WTC11 (cell line): Measurements from ENCODE around the gene SIPA1L3. TPM values are rescaled to one million over a fixed set of nuclear protein-coding genes. Genes with fewer than 3 reads are reported as not detected.

Experiments
- ATAC-seq: fragments of 200-7000 bp; cut with Tn5 transposase; 2 replicates; pipeline ENCODE4 v1.10.0; 2021; ENCODE audit warnings: mild to moderate bottlenecking, moderate library complexity
- CTCF ChIA-PET: fragments of 300-600 bp; sonication (Branson Sonifier 250); formaldehyde crosslinking; loops from one replicate; lab custom pipeline; 2021; ENCODE audit warnings: antibody characterized with exemption; lab: Charles Lee
- POLR2A ChIA-PET: fragments of 350-600 bp; sonication (Branson Sonifier 250); formaldehyde crosslinking; loops from one replicate; lab custom pipeline; 2021; ENCODE audit warnings: antibody characterized with exemption; lab: Charles Lee
- DNase-seq: peaks from one replicate; pipeline ENCODE4 v3.0.0; 2021; ENCODE audit warnings: low spot score
- H3K27ac Mint-ChIP-seq: 2 replicates; pipeline ENCODE4 v1.8.0; 2021; ENCODE audit warnings: mixed read lengths
- H3K27me3 Mint-ChIP-seq: 2 replicates; pipeline ENCODE4 v1.8.0; 2021; ENCODE audit warnings: low read depth, mild to moderate bottlenecking, moderate library complexity, mixed read lengths
- H3K36me3 Mint-ChIP-seq: 2 replicates; pipeline ENCODE4 v1.8.0; 2021; ENCODE audit warnings: mixed read lengths
- H3K4me1 Mint-ChIP-seq: 2 replicates; pipeline ENCODE4 v1.8.0; 2022; ENCODE audit warnings: mixed read lengths
- H3K4me3 Mint-ChIP-seq: 2 replicates; pipeline ENCODE4 v1.8.0; 2021; ENCODE audit warnings: mild to moderate bottlenecking, moderate library complexity, mixed read lengths
- H3K9me3 Mint-ChIP-seq: 2 replicates; pipeline ENCODE4 v1.8.0; 2021; ENCODE audit warnings: mixed read lengths
- ATF6 ChIP-seq: sonication (generic); formaldehyde crosslinking; IDR thresholded peaks from 2 replicates; pipeline ENCODE4 v1.8.1; 2023; ENCODE audit warnings: mild to moderate bottlenecking, missing genetic modification reagents
- CBFB ChIP-seq: sonication (generic); formaldehyde crosslinking; IDR thresholded peaks from 2 replicates; pipeline ENCODE4 v1.8.1; 2022; ENCODE audit warnings: mild to moderate bottlenecking, low read depth, missing genetic modification reagents
- E2F1 ChIP-seq: sonication (generic); formaldehyde crosslinking; IDR thresholded peaks from 2 replicates; pipeline ENCODE4 v1.8.0; 2022; ENCODE audit warnings: mild to moderate bottlenecking, missing genetic modification reagents
- ELF4 ChIP-seq: sonication (generic); formaldehyde crosslinking; IDR thresholded peaks from 2 replicates; pipeline ENCODE4 v1.8.1; 2022; ENCODE audit warnings: low read depth, mild to moderate bottlenecking, moderate library complexity, missing genetic modification reagents
- IRF1 ChIP-seq: sonication (generic); formaldehyde crosslinking; IDR thresholded peaks from 2 replicates; pipeline ENCODE4 v1.8.0; 2023; ENCODE audit warnings: missing genetic modification reagents
- JAZF1 ChIP-seq: fragments of 250-450 bp; sonication (Bioruptor Pico); IDR thresholded peaks from 2 replicates; pipeline ENCODE4 v1.9.0; 2021; ENCODE audit warnings: moderate library complexity, mild to moderate bottlenecking, inconsistent platforms
- JUN ChIP-seq: sonication (generic); formaldehyde crosslinking; IDR thresholded peaks from 2 replicates; pipeline ENCODE4 v1.8.0; 2023; ENCODE audit warnings: mild to moderate bottlenecking, missing genetic modification reagents
- KAT7 ChIP-seq: sonication (generic); formaldehyde crosslinking; IDR thresholded peaks from 2 replicates; pipeline ENCODE4 v1.8.1; 2023; ENCODE audit warnings: missing genetic modification reagents, mild to moderate bottlenecking, borderline replicate concordance
- MAX ChIP-seq: sonication (generic); formaldehyde crosslinking; IDR thresholded peaks from 2 replicates; pipeline ENCODE4 v1.8.0; 2022; ENCODE audit warnings: mild to moderate bottlenecking, missing genetic modification reagents
- NFYB ChIP-seq: sonication (generic); formaldehyde crosslinking; conservative IDR thresholded peaks from 2 replicates; pipeline ENCODE4 v1.8.0; 2022; ENCODE audit warnings: low read depth, missing genetic modification reagents
- NR2C2 ChIP-seq: sonication (generic); formaldehyde crosslinking; IDR thresholded peaks from 2 replicates; pipeline ENCODE4 v1.8.0; 2022; ENCODE audit warnings: mild to moderate bottlenecking, missing genetic modification reagents
- RORB ChIP-seq: fragments of 250-450 bp; sonication (Bioruptor Pico); IDR thresholded peaks from 2 replicates; pipeline ENCODE4 v1.9.0; 2021; ENCODE audit warnings: mild to moderate bottlenecking
- SP1 ChIP-seq: sonication (generic); formaldehyde crosslinking; conservative IDR thresholded peaks from 2 replicates; pipeline ENCODE4 v1.8.1; 2022; ENCODE audit warnings: missing genetic modification reagents
- TCF7 ChIP-seq: sonication (generic); formaldehyde crosslinking; IDR thresholded peaks from 2 replicates; pipeline ENCODE4 v1.8.0; 2022; ENCODE audit warnings: mild to moderate bottlenecking, low read depth, missing genetic modification reagents, moderate library complexity
- USF1 ChIP-seq: sonication (generic); formaldehyde crosslinking; IDR thresholded peaks from 2 replicates; pipeline ENCODE4 v1.8.0; 2022; ENCODE audit warnings: mild to moderate bottlenecking, missing genetic modification reagents
- ZNF121 ChIP-seq: sonication (generic); formaldehyde crosslinking; IDR thresholded peaks from 2 replicates; pipeline ENCODE4 v1.8.0; 2023; ENCODE audit warnings: missing genetic modification reagents
- ZNF138 ChIP-seq: sonication (generic); formaldehyde crosslinking; conservative IDR thresholded peaks from 2 replicates; pipeline ENCODE4 v1.8.1; 2022; ENCODE audit warnings: mild to moderate bottlenecking, moderate library complexity, missing genetic modification reagents
- ZNF232 ChIP-seq: sonication (generic); formaldehyde crosslinking; IDR thresholded peaks from 2 replicates; pipeline ENCODE4 v1.8.0; 2022; ENCODE audit warnings: mild to moderate bottlenecking, missing genetic modification reagents
- ZNF263 ChIP-seq: sonication (generic); formaldehyde crosslinking; IDR thresholded peaks from 2 replicates; pipeline ENCODE4 v1.8.1; 2022; ENCODE audit warnings: low read depth, mild to moderate bottlenecking, moderate library complexity, missing genetic modification reagents
- ZNF317 ChIP-seq: sonication (generic); formaldehyde crosslinking; IDR thresholded peaks from 2 replicates; pipeline ENCODE4 v1.8.1; 2023; ENCODE audit warnings: low read depth, mild to moderate bottlenecking, moderate library complexity, missing genetic modification reagents, borderline replicate concordance
- ZNF512 ChIP-seq: sonication (generic); formaldehyde crosslinking; IDR thresholded peaks from 2 replicates; pipeline ENCODE4 v1.8.1; 2022; ENCODE audit warnings: missing genetic modification reagents, borderline replicate concordance
- total RNA-seq: library from RNA; stranded (reverse); gene quantifications from 3 replicates; pipeline ENCODE4 v1.2.3, GENCODE V29; 2021

Gene SIPA1L3
- total RNA-seq, 1 experiment from 2014 or later: 41.5 TPM

- TF ChIP-seq ATF6 (CRISPR knock-in tag) (no peak), NR2C2 (CRISPR knock-in tag) (no peak)
These were observed 204.9 kb downstream of the SIPA1L3 start (continued) for GRCh38 chr19:38111898-38112297.

GRCh38 chr19:38114651-38115050 is 207.6 kb downstream of the SIPA1L3 start:
- CTCF ChIA-PET: interaction anchor here (0.6 to 1.8 kb wide), 7 partner anchors 19 to 215 kb away, joined by 3 to 8 read pairs (median 4); partner anchors contain the start of gene WDR87
- Mint-ChIP-seq H3K27ac (peak overlapping the region; percentile 54; the same call in 1 of the 2 replicates), H3K4me3 (no peak overlapping the region), H3K27me3 (no peaks in the 10 kb centered on the region), H3K9me3 (peaks cover 13% of the 10 kb centered on the region), H3K4me1 (no peaks in the 10 kb centered on the region), H3K36me3 (peaks cover 41% of the 10 kb centered on the region)
- no peak for DNase-seq
- TF ChIP-seq JUN (CRISPR knock-in tag) (no peak), ZNF317 (CRISPR knock-in tag) (no peak), ZNF512 (CRISPR knock-in tag) (no peak), TCF7 (CRISPR knock-in tag) (no peak), IRF1 (CRISPR knock-in tag) (no peak), MAX (CRISPR knock-in tag) (no peak), SP1 (CRISPR knock-in tag) (no peak), ZNF138 (no peak), NFYB (CRISPR knock-in tag) (no peak)
- POLR2A ChIA-PET: no interaction called here
- no peak for ATAC-seq

- Mint-ChIP-seq H3K9me3 (peaks cover 19% of the 10 kb centered on the region), H3K36me3 (peaks cover 45% of the 10 kb centered on the region), H3K4me3 (no peak overlapping the region), H3K27me3 (no peaks in the 10 kb centered on the region), H3K27ac (peak overlapping the region; percentile 63), H3K4me1 (no peaks in the 10 kb centered on the region)
- ChIA-PET CTCF (interaction anchor here (0.6 to 1.8 kb wide), 7 partner anchors 19 to 216 kb away, joined by 3 to 8 read pairs (median 4); partner anchors contain the start of gene WDR87), POLR2A (interaction anchor here (0.6 kb wide), 1 partner anchor 35 kb away, joined by 3 read pairs; no protein-coding TSS in a partner anchor)
- no peak for TF ChIP-seq ATF6 (CRISPR knock-in tag)
- no peak for TF ChIP-seq ZNF232 (CRISPR knock-in tag)
- TF ChIP-seq ZNF121 (CRISPR knock-in tag): no peak
- TF ChIP-seq ELF4 (CRISPR knock-in tag): no peak
- no peak for TF ChIP-seq ZNF317 (CRISPR knock-in tag)
- no peak for TF ChIP-seq USF1 (CRISPR knock-in tag)
- no peak for TF ChIP-seq KAT7 (CRISPR knock-in tag)
- no peak for TF ChIP-seq E2F1 (CRISPR knock-in tag)
- no peak for TF ChIP-seq ZNF263
- TF ChIP-seq CBFB: no peak
- TF ChIP-seq JAZF1 (CRISPR knock-in tag): no peak
- TF ChIP-seq RORB (CRISPR knock-in tag): no peak
- TF ChIP-seq NR2C2 (CRISPR knock-in tag): no peak
- ATAC-seq: peak; percentile 24; the same call in 1 of the 2 replicates
- DNase-seq: no peak
These were observed 208.3 kb downstream of the SIPA1L3 start for GRCh38 chr19:38115271-38115802.
